ENCODE results near the gene B3GNT4.

- TF ChIP-seq CTCF (IDR thresholded peaks at IDR 0.05; ENCODE audit: control extremely low read depth in 1 of 3, insufficient read depth in 1 of 3, low read depth in 1 of 3, low read length in 3 of 3), result no peak
- no peak for TF ChIP-seq JUN (IDR thresholded peaks at IDR 0.05; ENCODE audit: low read depth, low read length)
- no peak for TF ChIP-seq EP300 (IDR thresholded peaks at IDR 0.05; ENCODE audit: borderline replicate concordance in 1 of 2, low read depth in 2 of 2, low read length in 2 of 2)
These were observed 31.1 kb upstream of the B3GNT4 start for GRCh38 chr12:122172262-122172939.

Measured in H1 (cell line).